Astrocyte of the spinal cord (primary cell): ENCODE data around the gene S100B.
"Not testable (repeated sequence)": the region's sequence is repeated elsewhere in the genome, so short reads cannot be mapped to it uniquely, and the experiment has no call there.

Source experiments
- DNase-seq: peaks from one replicate; pipeline ENCODE4 v3.0.0; 2011; ENCODE audit warnings: low read depth, low spot score
- H3K4me3 ChIP-seq: 2 replicates; pipeline ENCODE4 v1.5.1; 2011; ENCODE audit warnings: low read depth, mild to moderate bottlenecking, low read length, moderate library complexity
- in situ Hi-C: cut with HindIII; loops from 2 replicates; pipeline ENCODE4 v1.10.0; 2017; ENCODE audit warnings: low sequenced_read_pairs
- TF ChIP-seq, protein P1 (sequence below): IDR thresholded peaks from 2 replicates; pipeline ENCODE4 v1.5.1; 2012; ENCODE audit warnings: low read depth, mild to moderate bottlenecking, low read length, inconsistent platforms

S100B gene

GRCh38 chr21:46636550-46637285 is 31.8 kb upstream of the S100B start:
- in situ Hi-C loops, result no loop called here
- DNase-seq, result no peak
- TF ChIP-seq, protein P1, sequence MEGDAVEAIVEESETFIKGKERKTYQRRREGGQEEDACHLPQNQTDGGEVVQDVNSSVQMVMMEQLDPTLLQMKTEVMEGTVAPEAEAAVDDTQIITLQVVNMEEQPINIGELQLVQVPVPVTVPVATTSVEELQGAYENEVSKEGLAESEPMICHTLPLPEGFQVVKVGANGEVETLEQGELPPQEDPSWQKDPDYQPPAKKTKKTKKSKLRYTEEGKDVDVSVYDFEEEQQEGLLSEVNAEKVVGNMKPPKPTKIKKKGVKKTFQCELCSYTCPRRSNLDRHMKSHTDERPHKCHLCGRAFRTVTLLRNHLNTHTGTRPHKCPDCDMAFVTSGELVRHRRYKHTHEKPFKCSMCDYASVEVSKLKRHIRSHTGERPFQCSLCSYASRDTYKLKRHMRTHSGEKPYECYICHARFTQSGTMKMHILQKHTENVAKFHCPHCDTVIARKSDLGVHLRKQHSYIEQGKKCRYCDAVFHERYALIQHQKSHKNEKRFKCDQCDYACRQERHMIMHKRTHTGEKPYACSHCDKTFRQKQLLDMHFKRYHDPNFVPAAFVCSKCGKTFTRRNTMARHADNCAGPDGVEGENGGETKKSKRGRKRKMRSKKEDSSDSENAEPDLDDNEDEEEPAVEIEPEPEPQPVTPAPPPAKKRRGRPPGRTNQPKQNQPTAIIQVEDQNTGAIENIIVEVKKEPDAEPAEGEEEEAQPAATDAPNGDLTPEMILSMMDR, result no peak
- peak overlapping the region; percentile 99 for H3K4me3 ChIP-seq

DNA sequence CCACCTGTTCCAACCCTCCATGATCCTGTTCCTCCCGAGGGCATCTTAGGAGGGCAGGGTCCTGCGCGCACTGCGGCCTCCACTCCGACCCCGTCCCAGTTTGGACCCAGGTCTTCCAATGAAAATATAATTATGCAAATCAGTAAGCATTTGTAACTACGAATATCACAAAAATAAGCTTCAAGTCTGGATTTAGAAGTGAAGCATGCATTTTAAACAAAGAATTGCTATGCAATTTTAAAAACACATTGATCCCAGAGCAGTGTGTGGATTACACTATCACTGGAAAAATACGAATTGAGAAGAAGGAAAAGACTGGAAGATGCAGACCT is 31.3 kb upstream of the S100B start:
- peak overlapping the region; percentile 99 for H3K4me3 ChIP-seq
- in situ Hi-C loops, result no loop called here
- DNase-seq, result no peak
- TF ChIP-seq, protein P1, result no peak

DNA sequence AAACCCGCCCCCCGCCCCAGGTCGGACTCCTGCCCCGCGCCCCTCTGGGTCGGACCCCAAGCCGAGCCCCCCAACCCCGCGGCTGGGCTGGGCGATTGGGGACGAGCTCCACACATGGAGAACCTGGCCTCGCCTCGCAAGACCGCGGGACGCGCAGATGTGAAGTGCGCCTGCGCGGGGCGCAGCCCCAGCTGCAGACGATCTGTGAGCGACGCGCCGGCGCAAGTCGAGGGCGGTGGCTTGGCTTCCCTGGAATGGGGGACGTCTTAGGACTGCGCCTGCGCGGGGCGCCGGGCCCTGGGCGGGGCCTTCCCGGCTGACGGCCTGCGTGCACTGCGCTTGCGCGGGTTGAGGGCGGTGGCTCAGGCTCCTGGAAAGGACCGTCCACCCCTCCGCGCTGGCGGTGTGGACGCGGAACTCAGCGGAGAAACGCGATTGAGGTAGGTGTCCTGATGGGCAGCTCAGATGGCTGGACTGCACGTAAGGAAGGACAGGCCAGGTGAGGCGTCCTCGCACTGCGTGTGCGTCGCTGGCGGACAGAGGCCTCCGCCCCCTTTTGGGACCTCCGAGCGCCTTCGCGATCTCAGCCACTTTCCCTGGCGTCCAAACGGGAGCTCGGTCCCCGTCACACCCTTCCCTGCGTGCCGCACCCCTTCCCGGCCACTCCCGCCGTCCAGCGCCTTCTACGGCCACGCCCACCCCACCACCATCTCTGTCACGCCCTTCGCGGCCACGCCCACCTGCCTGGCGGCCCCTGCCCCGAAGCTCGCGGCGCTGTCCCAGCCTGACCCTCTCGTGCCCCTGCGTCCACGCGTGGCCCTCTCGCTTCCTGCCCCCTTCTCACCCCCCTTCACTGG is 30.7 kb upstream of the S100B start, which contains the start of gene PRMT2:
Gene PRMT2, plus strand, starts transcription at position 351 of the 857 bp plus-strand sequence. CDS start 1,278 bp downstream, outside the sequence.
- TF ChIP-seq, protein P1, result no peak
- in situ Hi-C loops, result no loop called here
- H3K4me3 ChIP-seq, result peak within 1 kb of the TSS; percentile 99
- DNase-seq, result peak; percentile 98

DNA sequence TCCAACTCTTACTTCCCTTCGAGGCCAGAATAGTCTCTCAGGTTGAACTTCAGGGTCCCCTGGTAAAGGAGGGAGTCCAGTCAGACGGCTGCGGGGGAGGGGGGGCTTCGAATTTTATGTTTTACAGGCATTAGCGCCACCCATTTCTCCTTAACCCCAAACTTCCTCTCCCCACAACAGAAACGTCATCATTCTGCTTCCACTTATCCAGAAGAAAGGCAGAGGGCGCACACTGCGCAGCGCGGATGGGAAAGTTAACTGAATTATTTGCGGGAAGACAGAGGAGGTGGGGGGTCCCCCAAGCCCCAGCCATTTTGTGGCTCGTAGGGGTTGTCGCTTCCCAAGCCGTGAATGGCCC is 30.1 kb upstream of the S100B start:
- TF ChIP-seq, protein P1, result peak; percentile 18
- DNase-seq, result peak; percentile 90
- in situ Hi-C loops, result no loop called here
- peak overlapping the region; percentile 42 for H3K4me3 ChIP-seq

- no peak for DNase-seq
- in situ Hi-C loops, result no loop called here
- TF ChIP-seq, protein P1, result no peak
- no peak overlapping the region for H3K4me3 ChIP-seq
Measured at GRCh38 chr21:46634427-46634826, 29.5 kb upstream of the S100B start.

GRCh38 chr21:46633566-46633965 is 28.7 kb upstream of the S100B start:
- DNase-seq, result no peak
- in situ Hi-C loops, result no loop called here
- TF ChIP-seq, protein P1, result no peak
- no peak overlapping the region for H3K4me3 ChIP-seq

- in situ Hi-C loops, DNase-seq, H3K4me3 ChIP-seq: not testable (repeated sequence)
Measured at GRCh38 chr21:46630915-46631314, 26.0 kb upstream of the S100B start.
